Bone marrow (tissue), 2 donors: ENCODE measurements around the gene HSPA14.
A peak's percentile ranks its signal among the peaks of the same experiment; 100 is the strongest.
"Not testable (repeated sequence)": the region's sequence is repeated elsewhere in the genome, so short reads cannot be mapped to it uniquely, and the experiment has no call there.

Source experiments
- DNase-seq, 2 donors: peaks; one replicate each; lab custom pipeline; 2025; lab: John Stamatoyannopoulos, UW

The HSPA14 gene, protein sequence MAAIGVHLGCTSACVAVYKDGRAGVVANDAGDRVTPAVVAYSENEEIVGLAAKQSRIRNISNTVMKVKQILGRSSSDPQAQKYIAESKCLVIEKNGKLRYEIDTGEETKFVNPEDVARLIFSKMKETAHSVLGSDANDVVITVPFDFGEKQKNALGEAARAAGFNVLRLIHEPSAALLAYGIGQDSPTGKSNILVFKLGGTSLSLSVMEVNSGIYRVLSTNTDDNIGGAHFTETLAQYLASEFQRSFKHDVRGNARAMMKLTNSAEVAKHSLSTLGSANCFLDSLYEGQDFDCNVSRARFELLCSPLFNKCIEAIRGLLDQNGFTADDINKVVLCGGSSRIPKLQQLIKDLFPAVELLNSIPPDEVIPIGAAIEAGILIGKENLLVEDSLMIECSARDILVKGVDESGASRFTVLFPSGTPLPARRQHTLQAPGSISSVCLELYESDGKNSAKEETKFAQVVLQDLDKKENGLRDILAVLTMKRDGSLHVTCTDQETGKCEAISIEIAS

DNA sequence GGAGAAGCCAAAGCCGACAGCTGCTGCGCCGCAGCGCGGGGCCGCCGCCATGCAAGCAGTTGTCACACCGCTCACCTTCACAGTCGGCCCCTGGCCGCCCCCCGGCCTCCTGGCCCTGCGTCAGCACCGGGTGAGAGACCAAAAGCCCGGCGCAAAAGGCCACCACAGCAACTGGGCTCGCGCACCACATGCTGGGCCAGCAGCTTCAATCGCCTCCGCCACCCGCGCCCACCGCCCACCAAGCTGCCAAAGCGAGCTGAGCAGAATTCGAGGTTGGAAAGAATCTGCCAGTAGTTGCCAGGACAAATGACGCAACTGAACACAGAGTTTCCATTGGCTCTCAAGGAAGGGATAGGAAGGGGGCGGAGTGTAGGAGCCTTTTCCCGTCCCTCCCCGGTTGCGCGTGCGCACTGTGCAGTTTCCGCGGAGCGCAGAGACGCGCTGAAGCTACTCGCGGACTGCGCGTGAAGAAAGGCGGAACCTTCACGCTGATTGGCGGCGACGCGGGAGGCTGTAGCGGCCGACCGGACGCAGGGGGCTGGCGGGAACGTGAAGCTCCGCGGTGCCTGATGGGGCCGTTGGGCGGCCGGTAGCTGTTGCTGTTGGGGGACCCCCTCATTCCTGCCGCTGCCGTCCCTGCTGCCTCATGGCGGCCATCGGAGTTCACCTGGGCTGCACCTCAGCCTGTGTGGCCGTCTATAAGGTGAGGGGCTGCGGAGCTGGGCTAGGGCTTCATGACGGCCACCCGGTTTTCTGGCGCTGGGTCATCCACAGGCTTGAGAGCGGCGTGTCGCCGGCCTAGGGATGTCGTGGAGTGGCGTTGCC lies at the start of gene HSPA14, which contains the start of the genes CDNF and MSANTD7:
HSPA14 (plus strand) TSS at position 550 of the 825 bp plus-strand sequence; CDS start at position 647, 97 bp downstream.
CDNF (minus strand) TSS at position 281 of the 825 bp plus-strand sequence; CDS start at position 190, 91 bp downstream.
MSANTD7 (plus strand) TSS at position 550 of the 825 bp plus-strand sequence. CDS start 3,979 bp downstream, outside the sequence.
- DNase-seq = peak; percentile 94 to 98

DNA sequence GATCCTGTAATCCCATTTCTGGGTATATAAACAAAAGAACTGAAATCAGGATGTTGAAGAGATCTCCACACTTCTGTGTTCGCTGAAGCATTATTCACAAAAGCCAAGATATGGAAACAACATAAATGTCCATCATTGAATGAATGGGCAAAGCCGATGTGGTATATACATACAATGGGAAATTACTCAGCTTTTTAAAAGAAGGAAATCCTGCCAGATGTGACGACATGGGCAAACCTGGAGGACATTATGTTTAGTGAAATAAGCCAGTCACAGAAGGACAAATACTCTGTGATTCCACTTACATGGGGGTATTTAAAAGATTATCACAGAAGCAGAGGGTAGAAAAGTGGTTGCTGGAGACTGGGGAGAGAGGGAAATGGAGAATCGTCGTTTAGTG lies 39.5 kb upstream of the HSPA14 start:
- no peak for DNase-seq

DNA sequence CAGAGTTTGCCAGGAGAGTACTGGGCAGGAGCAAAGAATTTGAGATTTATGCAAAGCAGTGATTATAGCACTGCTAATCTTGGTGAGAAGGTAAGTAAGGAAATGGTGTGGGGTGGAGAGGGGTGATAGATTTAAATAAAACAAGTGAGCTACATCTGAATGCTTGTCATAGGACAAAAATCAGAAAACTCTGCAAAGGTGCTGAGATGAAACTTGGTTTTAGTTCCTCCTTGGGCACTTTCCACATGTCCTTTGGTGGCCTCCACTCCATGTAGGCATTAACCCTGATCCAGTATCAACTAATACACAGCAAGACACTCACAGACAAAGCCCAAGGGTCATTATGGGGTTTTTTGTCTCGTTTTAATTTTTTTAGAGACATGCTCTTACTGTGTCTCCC lies 37.7 kb upstream of the HSPA14 start:
- no peak for DNase-seq

GRCh38 chr10:14801723-14802122 lies 36.4 kb upstream of the HSPA14 start:
- no peak for DNase-seq

DNA sequence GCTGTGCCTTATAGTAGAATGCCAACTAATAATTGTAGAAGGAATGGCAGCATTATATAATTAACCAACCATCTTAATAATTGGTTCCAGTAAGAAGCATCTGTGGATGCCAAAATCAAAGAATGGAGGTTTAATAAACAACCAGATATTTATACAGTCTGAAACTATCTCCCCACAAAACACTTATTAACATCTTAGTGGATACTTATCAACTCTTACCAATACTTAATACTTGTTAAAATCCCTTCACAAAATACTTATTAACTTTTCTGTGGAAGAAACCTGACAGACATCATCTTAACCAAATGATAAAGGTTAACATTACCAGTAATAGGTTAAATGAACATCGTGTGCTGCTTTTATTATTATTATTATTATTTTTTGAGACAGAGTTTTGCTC lies 34.3 kb upstream of the HSPA14 start:
- no peak for DNase-seq

GRCh38 chr10:14806318-14806717 lies 31.8 kb upstream of the HSPA14 start:
- DNase-seq = no peak

DNA sequence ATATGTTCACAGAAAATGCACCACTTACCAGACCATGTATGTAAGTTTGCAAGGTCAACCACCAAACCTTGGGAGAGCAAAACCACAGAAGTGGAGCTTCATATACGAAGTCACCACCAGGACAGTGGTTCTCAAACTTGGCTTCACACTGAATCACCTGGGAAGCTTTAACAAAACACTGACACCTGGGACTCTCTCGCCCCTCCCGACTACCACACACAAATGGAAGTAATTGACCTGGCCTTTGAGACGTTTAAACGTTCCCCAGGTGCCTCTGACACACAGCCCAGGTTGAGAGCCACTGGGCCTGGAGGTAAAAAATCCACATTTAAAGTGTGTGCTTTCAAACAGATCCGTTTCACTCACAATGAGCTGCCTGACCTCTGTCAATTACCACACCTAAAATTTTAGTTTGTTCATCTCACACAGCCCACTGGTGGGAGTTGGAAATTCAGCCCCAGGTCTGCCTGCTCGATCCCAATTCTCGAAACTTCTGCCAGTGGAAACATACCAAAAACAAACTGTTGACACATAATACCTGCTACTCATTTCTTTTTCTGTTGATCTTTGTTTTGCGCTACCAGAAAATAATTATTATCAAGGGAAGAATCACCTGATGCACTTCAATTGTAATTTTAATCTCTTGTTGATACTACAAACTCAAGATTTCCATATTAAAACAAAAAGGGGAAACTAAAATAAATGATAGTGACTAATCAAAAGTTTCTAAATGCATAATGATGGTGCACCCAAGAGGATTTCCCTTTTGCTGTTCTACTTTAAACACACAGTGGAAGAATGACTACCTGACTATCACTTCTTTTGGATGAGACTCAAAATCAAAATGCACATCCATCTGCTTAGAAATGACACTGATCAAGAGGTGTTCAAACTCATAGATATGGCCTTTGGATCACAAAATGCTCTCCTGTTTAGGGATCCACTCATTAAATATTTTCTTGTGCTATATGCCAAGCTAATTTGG lies 26.8 kb upstream of the HSPA14 start:
- no peak for DNase-seq

DNA sequence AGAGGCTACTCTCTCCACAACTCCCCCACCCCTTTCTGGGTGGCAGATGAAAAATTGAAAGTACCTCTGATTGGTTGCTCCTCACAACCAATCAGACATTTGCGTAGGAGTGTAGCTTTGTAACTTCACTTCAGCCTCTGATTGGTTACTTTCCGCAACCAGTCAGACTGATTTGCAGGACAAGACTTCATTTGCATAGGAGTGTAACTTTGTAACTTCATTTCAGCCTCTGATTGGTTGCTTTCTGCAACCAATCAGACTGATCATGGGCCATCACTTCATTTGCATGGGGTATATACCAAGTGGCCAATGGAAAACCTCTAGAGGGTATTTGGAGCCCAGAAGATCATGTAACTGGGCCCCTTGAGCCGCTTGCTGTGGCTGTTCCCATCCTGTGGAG lies 25.8 kb upstream of the HSPA14 start:
- DNase-seq = no peak

- DNase-seq = no peak
These were observed 22.4 kb upstream of the HSPA14 start for GRCh38 chr10:14815681-14816080.

- DNase-seq = not testable (repeated sequence)
These were observed 21.4 kb upstream of the HSPA14 start for GRCh38 chr10:14816717-14817116.

- DNase-seq = no peak
These were observed 17.9 kb upstream of the HSPA14 start for GRCh38 chr10:14820010-14820774.

DNA sequence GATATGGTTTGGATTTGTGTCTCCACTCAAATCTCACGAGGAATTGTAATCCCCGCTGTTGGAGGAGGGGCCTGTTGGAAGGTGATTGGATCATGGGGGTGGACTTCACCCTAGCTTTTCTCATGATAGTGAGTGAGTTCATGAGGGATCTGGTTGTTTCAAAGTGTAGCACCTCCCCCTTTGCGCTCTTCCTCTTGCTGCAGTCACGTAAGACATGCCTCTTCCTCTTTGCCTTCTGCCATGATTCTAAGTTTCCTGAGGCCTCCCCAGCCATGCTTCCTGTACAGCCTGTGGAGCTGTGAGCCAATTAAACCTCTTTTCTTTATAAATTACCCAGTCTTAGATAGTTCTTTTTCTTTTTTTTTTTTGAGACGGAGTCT lies 17.3 kb upstream of the HSPA14 start:
- DNase-seq = no peak

DNA sequence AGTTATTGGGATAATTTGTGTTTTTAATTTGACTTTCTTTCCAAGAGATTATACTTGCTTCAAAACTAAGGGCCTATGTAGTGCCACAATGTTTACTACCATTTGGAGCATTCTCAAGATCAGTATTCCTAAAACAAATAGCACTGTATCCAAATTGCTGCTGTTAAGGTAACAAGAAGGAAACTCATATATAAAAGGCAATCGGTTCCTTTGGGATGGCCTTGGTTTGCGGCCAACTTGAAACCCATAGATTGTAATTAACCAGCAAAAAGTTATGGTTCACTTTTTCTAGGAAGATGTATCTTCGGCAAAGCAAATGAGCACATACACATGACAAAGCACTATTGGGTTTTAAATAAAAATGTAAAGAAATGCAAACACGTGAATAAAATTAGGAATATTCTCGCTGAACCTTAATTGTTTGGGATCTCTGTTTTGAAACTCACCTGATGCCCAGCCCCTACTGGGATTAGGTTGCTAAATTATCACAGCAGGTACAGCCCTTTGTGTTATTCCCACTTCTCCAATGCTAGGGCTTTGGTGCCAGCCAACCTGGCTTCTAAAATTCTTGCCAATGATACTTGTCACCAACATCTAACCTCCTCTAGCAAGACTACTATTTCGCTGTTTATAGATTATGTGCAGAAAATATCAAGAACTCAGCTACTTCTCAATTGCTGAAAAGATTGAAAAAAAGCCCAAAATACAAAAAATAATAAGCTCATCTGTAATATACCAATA lies 16.3 kb upstream of the HSPA14 start:
- no peak for DNase-seq

GRCh38 chr10:14822879-14823755 lies 15.0 kb upstream of the HSPA14 start:
- no peak for DNase-seq

GRCh38 chr10:14823966-14824365 lies 14.1 kb upstream of the HSPA14 start:
- no peak for DNase-seq

- DNase-seq = no peak
These were observed 11.9 kb upstream of the HSPA14 start for GRCh38 chr10:14826076-14826829.

- no peak for DNase-seq
These were observed 5.0 kb upstream of the HSPA14 start for GRCh38 chr10:14833106-14833505.

DNA sequence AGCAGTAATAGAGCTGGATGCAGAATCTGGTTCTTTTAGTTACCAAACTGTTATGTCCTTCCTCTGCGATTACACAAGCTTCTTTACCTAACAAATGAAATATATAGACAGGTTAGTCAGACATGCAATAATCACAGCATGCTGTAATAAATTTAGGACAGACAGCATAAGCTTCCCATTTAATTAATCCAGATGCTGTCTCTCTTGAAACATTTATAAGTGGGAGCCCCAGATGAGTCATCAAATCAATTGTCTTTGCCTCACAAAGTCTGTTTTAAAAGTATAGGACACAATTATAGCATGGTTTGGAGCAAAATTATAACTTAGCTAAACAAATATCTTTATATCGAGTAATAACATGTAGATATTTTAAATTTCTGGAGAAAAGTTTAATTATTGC lies 1.9 kb upstream of the HSPA14 start:
- DNase-seq = no peak
